Activated T-helper 2 cell treated with anti-CD3 and anti-CD28 coated beads, Interferon-gamma antibody, Interleukin-2, Interleukin-4, amounts not matched to agents 10 μg/mL and 5 μg/mL and 100 μg/mL, durations not matched to agents 14 hours and 24 hours and 36 hours (primary cell): ENCODE measurements around the gene ITGB2. TPM values are rescaled to one million over a fixed set of nuclear protein-coding genes. Genes with fewer than 3 reads are reported as not detected.

Experiments used
- DNase-seq: peaks from one replicate; pipeline ENCODE4 v3.0.0; 2021; ENCODE audit warnings: low spot score
- H3K27ac Mint-ChIP-seq: one replicate; pipeline ENCODE4 v1.8.0; 2021; ENCODE audit warnings: mixed read lengths
- H3K27me3 Mint-ChIP-seq: one replicate; pipeline ENCODE4 v1.8.0; 2021; ENCODE audit warnings: low read depth, mixed read lengths
- H3K36me3 Mint-ChIP-seq: one replicate; pipeline ENCODE4 v1.8.0; 2021; ENCODE audit warnings: low read depth, mixed read lengths
- H3K4me1 Mint-ChIP-seq: one replicate; pipeline ENCODE4 v1.8.0; 2021; ENCODE audit warnings: low read depth, mixed read lengths
- H3K4me3 Mint-ChIP-seq: one replicate; pipeline ENCODE4 v1.8.0; 2021; ENCODE audit warnings: low read depth, mild to moderate bottlenecking, moderate library complexity, mixed read lengths
- H3K9me3 Mint-ChIP-seq: one replicate; pipeline ENCODE4 v1.8.0; 2021; ENCODE audit warnings: mixed read lengths
- intact Hi-C: fragments of 100-400 bp; cut with micrococcal nuclease; formaldehyde crosslinking; loops from one replicate; pipeline ENCODE4 v1.15.1; 2023
- total RNA-seq: library from RNA; stranded (reverse); gene quantifications from 2 replicates; pipeline ENCODE4 v1.2.3, GENCODE V29; 2022

ITGB2 gene
- total RNA-seq, 1 donor from 2014 or later = 210 TPM

- Mint-ChIP-seq H3K4me3 (no peak overlapping the region), H3K9me3 (no peaks in the 10 kb centered on the region), H3K27ac (no peak overlapping the region), H3K4me1 (peaks cover 7% of the 10 kb centered on the region), H3K27me3 (no peaks in the 10 kb centered on the region), H3K36me3 (peaks cover 73% of the 10 kb centered on the region)
- intact Hi-C loops = no loop called here
- DNase-seq = no peak
Measured at GRCh38 chr21:44904141-44904923, 16.4 kb downstream of the ITGB2 start.

- H3K36me3 Mint-ChIP-seq = peaks cover 70% of the 10 kb centered on the region
- H3K4me1 Mint-ChIP-seq = peaks cover 3% of the 10 kb centered on the region
- no peak for DNase-seq
- intact Hi-C loops = no loop called here
- H3K27ac Mint-ChIP-seq = no peak overlapping the region
- no peak overlapping the region for H3K4me3 Mint-ChIP-seq
- no peaks in the 10 kb centered on the region for H3K27me3 Mint-ChIP-seq
- no peaks in the 10 kb centered on the region for H3K9me3 Mint-ChIP-seq
Measured at GRCh38 chr21:44903689-44904088, 17.0 kb downstream of the ITGB2 start.

DNA sequence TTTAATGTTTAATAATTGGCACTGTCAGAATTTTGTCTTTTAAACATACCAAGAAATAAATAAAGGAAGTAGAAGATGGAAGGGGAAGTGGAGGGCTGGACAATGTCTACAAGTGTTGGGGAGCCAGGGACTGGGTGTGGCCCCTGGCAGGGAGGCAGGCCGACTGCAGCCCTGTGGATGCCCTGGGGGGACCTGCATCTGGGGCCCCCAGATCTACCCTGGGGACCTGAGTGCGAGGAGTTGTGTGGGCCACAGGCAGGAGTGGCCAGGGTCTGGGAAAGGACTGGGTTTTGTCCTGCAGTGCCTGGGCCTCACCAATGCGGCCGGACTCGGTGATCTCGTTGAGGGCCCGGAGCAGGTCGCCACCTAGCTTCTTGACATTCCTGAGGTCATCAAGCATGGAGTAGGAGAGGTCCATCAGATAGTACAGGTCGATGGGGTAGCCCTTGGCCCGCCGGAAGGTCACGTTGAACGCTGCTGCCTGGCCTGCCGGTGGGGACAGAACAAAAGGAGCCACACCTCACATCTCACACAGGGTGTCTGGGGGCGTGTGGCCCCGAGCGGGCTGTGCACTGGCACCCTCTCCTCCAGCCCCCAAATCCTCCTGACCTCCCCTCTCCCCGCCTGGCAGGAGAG is 17.5 kb downstream of the ITGB2 start:
- H3K9me3 Mint-ChIP-seq = no peaks in the 10 kb centered on the region
- DNase-seq = no peak

GRCh38 chr21:44902268-44903049 is 18.2 kb downstream of the ITGB2 start:
- H3K27ac Mint-ChIP-seq = no peak overlapping the region
- no peak overlapping the region for H3K4me3 Mint-ChIP-seq
- H3K36me3 Mint-ChIP-seq = peaks cover 77% of the 10 kb centered on the region
- no peaks in the 10 kb centered on the region for H3K27me3 Mint-ChIP-seq
- no peaks in the 10 kb centered on the region for H3K9me3 Mint-ChIP-seq
- intact Hi-C loops = no loop called here
- H3K4me1 Mint-ChIP-seq = no peaks in the 10 kb centered on the region
- DNase-seq = no peak

More for the DNA sequence above, 17.5 kb downstream of the ITGB2 start:
- Mint-ChIP-seq H3K4me1 (no peaks in the 10 kb centered on the region), H3K36me3 (peaks cover 71% of the 10 kb centered on the region), H3K27ac (no peak overlapping the region), H3K27me3 (no peaks in the 10 kb centered on the region), H3K4me3 (no peak overlapping the region)
- intact Hi-C loops = no loop called here

GRCh38 chr21:44901391-44902074 is 19.2 kb downstream of the ITGB2 start:
- Mint-ChIP-seq H3K27me3 (no peaks in the 10 kb centered on the region), H3K36me3 (peaks cover 74% of the 10 kb centered on the region), H3K4me3 (no peak overlapping the region), H3K27ac (no peak overlapping the region), H3K9me3 (no peaks in the 10 kb centered on the region), H3K4me1 (no peaks in the 10 kb centered on the region)
- DNase-seq = no peak
- intact Hi-C loops = no loop called here

DNA sequence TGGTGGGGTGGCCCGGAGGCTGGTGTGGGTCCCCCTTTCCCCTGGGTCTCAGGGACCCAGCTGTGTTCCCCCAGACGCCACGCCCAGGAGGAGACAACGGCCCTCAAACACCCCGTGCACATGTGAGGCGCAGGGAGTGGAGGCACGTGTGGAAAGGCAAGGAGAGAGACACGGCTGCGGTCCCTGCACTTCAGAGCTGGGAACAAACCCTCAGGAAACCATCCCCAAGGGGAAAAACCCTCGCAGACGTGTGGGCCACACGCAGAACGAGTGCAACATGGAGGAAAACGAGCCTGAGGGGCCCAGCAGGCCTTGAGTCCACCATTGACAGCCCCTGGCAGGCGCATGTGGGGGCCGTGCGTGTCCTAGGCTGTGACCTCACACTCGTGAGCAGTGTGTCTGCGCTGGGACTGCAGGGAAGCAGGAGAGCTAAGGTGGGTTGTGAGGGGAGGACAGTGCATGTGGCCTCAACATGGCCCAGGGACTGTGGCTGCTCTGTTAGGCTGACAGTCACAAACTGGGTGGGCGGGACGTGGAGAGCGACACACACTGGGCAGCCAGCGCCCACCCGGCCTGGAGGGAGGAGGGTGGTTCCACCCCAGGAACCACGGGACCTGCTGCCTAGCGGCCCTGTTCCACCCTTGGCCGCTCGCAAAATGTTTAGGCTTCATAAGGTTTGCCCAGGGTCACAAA is 20.0 kb downstream of the ITGB2 start:
- H3K9me3 Mint-ChIP-seq = no peaks in the 10 kb centered on the region
- intact Hi-C loops = no loop called here
- H3K27ac Mint-ChIP-seq = no peak overlapping the region
- H3K36me3 Mint-ChIP-seq = peaks cover 70% of the 10 kb centered on the region
- DNase-seq = no peak
- no peaks in the 10 kb centered on the region for H3K4me1 Mint-ChIP-seq
- no peaks in the 10 kb centered on the region for H3K27me3 Mint-ChIP-seq
- H3K4me3 Mint-ChIP-seq = no peak overlapping the region

- Mint-ChIP-seq H3K27ac (no peak overlapping the region), H3K9me3 (no peaks in the 10 kb centered on the region), H3K27me3 (no peaks in the 10 kb centered on the region), H3K4me1 (no peaks in the 10 kb centered on the region), H3K4me3 (no peak overlapping the region), H3K36me3 (peaks cover 66% of the 10 kb centered on the region)
- intact Hi-C loops = no loop called here
- DNase-seq = no peak
Measured at GRCh38 chr21:44899768-44900558, 20.7 kb downstream of the ITGB2 start.

DNA sequence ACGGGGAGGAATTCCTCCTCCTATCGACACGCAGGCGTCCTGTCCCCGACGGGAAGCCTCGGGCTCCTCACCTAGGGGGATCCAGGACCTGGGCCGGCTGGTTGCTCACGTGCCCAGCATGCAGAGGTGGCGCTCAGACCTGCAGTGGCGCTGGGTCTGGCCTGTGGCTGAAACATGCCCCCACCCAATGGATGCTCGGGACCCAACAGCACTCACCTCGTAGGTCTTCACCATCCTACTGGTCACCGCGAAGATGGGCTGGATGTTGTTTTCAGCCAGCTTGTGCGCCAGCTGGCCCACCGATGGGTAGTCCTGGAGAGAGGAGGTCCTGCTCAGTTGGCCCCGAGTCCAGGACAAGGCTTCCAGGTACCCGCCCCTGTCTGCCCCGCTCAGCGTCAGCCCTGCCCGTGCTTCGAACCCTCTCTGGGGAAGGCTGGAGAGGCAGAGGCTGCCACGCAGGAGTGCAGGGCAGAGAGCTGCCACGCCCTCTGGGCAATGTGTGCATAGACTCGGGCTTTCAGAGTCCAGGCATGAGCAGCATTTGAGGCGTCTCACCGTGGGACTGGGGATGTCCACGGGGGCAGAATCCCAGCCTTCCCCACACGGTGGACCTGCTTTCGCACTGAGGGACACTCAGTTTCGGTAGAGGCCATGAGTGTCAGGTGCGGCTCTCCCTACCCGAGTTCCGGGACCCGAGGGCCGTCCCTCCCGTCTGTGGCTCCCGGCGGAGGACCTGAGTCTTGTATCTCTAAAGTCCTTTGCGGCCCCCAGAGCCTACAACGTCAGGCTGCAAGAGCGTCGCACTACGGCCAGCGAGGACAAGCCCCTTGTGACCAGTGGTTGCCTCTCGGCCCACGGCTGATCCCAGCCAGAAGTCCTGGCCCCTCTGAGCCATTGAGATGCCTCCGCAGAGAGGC is 21.6 kb downstream of the ITGB2 start:
- H3K36me3 Mint-ChIP-seq = peaks cover 59% of the 10 kb centered on the region
- no peaks in the 10 kb centered on the region for H3K27me3 Mint-ChIP-seq

GRCh38 chr21:44898011-44898488 is 22.6 kb downstream of the ITGB2 start:
- no peak for DNase-seq
- H3K27me3 Mint-ChIP-seq = no peaks in the 10 kb centered on the region
- no peaks in the 10 kb centered on the region for H3K9me3 Mint-ChIP-seq
- peaks cover 53% of the 10 kb centered on the region for H3K36me3 Mint-ChIP-seq
- H3K4me1 Mint-ChIP-seq = no peaks in the 10 kb centered on the region
- intact Hi-C loops = no loop called here
- no peak overlapping the region for H3K27ac Mint-ChIP-seq
- no peak overlapping the region for H3K4me3 Mint-ChIP-seq

More for the DNA sequence above, 21.6 kb downstream of the ITGB2 start:
- Mint-ChIP-seq H3K4me1 (no peaks in the 10 kb centered on the region), H3K9me3 (no peaks in the 10 kb centered on the region), H3K4me3 (no peak overlapping the region), H3K27ac (no peak overlapping the region)
- intact Hi-C loops = no loop called here
- DNase-seq = no peak

GRCh38 chr21:44897326-44898010 is 23.2 kb downstream of the ITGB2 start:
- no peak overlapping the region for H3K4me3 Mint-ChIP-seq
- peaks cover 4% of the 10 kb centered on the region for H3K4me1 Mint-ChIP-seq
- no peak overlapping the region for H3K27ac Mint-ChIP-seq
- no peaks in the 10 kb centered on the region for H3K27me3 Mint-ChIP-seq
- peaks cover 51% of the 10 kb centered on the region for H3K36me3 Mint-ChIP-seq
- no peak for DNase-seq
- no peaks in the 10 kb centered on the region for H3K9me3 Mint-ChIP-seq
- intact Hi-C loops = no loop called here
